ENCODE results near the gene DDX42.

DNA sequence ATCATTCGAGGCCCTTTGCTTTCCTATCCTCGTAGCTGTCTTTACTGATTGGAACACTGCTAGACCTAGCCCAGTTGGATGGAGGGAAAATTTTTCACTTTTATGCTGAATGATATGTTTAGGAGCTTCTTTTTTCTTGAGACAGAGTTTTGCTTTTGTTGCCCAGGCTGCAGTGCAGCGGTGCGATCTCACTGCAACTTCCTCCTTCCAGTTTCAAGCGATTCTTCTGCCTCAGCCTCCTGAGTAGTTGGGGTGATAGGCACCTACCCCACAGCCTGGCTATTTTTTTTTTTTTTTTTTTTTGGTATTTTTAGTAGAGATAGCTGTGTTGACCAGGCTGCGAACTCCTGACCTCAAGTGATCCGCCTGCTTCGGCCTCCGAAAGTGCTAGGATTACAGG is 36.0 kb downstream of the DDX42 start:
- no peak for TF ChIP-seq POLR2A (conservative IDR thresholded peaks at IDR 0.05)
- no peak for TF ChIP-seq CTBP1 (IDR thresholded peaks at IDR 0.05; ENCODE audit: borderline replicate concordance)
- no peak for TF ChIP-seq ATF7 (IDR thresholded peaks at IDR 0.05)
- no peak for TF ChIP-seq RBM22 (IDR thresholded peaks at IDR 0.05; ENCODE audit: low read depth, low read length, poor library complexity, severe bottlenecking)
- TF ChIP-seq, protein P1, sequence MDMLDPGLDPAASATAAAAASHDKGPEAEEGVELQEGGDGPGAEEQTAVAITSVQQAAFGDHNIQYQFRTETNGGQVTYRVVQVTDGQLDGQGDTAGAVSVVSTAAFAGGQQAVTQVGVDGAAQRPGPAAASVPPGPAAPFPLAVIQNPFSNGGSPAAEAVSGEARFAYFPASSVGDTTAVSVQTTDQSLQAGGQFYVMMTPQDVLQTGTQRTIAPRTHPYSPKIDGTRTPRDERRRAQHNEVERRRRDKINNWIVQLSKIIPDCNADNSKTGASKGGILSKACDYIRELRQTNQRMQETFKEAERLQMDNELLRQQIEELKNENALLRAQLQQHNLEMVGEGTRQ (CRISPR knock-in tag; IDR thresholded peaks at IDR 0.05) = no peak
- no peak for TF ChIP-seq ZNF165 (CRISPR knock-in tag; IDR thresholded peaks at IDR 0.05; ENCODE audit: borderline replicate concordance)
- TF ChIP-seq SMARCE1 (IDR thresholded peaks at IDR 0.05) = no peak
- TF ChIP-seq MTA3 (IDR thresholded peaks at IDR 0.05; ENCODE audit: borderline replicate concordance) = no peak
- no peak for TF ChIP-seq MAZ (CRISPR knock-in tag; conservative IDR thresholded peaks at IDR 0.05 in 1 of 2, IDR thresholded peaks at IDR 0.05 in 1 of 2)
- TF ChIP-seq LARP7 (IDR thresholded peaks at IDR 0.05) = no peak
- TF ChIP-seq, protein P2, sequence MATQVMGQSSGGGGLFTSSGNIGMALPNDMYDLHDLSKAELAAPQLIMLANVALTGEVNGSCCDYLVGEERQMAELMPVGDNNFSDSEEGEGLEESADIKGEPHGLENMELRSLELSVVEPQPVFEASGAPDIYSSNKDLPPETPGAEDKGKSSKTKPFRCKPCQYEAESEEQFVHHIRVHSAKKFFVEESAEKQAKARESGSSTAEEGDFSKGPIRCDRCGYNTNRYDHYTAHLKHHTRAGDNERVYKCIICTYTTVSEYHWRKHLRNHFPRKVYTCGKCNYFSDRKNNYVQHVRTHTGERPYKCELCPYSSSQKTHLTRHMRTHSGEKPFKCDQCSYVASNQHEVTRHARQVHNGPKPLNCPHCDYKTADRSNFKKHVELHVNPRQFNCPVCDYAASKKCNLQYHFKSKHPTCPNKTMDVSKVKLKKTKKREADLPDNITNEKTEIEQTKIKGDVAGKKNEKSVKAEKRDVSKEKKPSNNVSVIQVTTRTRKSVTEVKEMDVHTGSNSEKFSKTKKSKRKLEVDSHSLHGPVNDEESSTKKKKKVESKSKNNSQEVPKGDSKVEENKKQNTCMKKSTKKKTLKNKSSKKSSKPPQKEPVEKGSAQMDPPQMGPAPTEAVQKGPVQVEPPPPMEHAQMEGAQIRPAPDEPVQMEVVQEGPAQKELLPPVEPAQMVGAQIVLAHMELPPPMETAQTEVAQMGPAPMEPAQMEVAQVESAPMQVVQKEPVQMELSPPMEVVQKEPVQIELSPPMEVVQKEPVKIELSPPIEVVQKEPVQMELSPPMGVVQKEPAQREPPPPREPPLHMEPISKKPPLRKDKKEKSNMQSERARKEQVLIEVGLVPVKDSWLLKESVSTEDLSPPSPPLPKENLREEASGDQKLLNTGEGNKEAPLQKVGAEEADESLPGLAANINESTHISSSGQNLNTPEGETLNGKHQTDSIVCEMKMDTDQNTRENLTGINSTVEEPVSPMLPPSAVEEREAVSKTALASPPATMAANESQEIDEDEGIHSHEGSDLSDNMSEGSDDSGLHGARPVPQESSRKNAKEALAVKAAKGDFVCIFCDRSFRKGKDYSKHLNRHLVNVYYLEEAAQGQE (IDR thresholded peaks at IDR 0.05; ENCODE audit: borderline replicate concordance) = no peak
- TF ChIP-seq, protein P2 (CRISPR knock-in tag; IDR thresholded peaks at IDR 0.05; ENCODE audit: low read depth) = no peak
- TF ChIP-seq, protein P3, sequence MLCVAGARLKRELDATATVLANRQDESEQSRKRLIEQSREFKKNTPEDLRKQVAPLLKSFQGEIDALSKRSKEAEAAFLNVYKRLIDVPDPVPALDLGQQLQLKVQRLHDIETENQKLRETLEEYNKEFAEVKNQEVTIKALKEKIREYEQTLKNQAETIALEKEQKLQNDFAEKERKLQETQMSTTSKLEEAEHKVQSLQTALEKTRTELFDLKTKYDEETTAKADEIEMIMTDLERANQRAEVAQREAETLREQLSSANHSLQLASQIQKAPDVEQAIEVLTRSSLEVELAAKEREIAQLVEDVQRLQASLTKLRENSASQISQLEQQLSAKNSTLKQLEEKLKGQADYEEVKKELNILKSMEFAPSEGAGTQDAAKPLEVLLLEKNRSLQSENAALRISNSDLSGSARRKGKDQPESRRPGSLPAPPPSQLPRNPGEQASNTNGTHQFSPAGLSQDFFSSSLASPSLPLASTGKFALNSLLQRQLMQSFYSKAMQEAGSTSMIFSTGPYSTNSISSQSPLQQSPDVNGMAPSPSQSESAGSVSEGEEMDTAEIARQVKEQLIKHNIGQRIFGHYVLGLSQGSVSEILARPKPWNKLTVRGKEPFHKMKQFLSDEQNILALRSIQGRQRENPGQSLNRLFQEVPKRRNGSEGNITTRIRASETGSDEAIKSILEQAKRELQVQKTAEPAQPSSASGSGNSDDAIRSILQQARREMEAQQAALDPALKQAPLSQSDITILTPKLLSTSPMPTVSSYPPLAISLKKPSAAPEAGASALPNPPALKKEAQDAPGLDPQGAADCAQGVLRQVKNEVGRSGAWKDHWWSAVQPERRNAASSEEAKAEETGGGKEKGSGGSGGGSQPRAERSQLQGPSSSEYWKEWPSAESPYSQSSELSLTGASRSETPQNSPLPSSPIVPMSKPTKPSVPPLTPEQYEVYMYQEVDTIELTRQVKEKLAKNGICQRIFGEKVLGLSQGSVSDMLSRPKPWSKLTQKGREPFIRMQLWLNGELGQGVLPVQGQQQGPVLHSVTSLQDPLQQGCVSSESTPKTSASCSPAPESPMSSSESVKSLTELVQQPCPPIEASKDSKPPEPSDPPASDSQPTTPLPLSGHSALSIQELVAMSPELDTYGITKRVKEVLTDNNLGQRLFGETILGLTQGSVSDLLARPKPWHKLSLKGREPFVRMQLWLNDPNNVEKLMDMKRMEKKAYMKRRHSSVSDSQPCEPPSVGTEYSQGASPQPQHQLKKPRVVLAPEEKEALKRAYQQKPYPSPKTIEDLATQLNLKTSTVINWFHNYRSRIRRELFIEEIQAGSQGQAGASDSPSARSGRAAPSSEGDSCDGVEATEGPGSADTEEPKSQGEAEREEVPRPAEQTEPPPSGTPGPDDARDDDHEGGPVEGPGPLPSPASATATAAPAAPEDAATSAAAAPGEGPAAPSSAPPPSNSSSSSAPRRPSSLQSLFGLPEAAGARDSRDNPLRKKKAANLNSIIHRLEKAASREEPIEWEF (CRISPR knock-in tag; IDR thresholded peaks at IDR 0.05) = no peak
